ENCODE results near the gene CD2AP.

- TF ChIP-seq CTCF (IDR thresholded peaks at IDR 0.05), result no peak
- TF ChIP-seq EP300 (IDR thresholded peaks at IDR 0.05; ENCODE audit: low read depth), result no peak
- no peak for TF ChIP-seq POLR2A (IDR thresholded peaks at IDR 0.05)
Observed at GRCh38 chr6:47571488-47571887, 93.9 kb downstream of the CD2AP start.

All from transverse colon (tissue), 3 donors.